NCI-H1417 (cell line): ENCODE results near the gene FKTN.

Experiments used
- DNase-seq, 3 experiments: peaks; one replicate each; lab custom pipeline; 2025; lab: John Stamatoyannopoulos, UW

The FKTN gene

GRCh38 chr9:105633411-105633810, 75.5 kb downstream of the FKTN start:
- no peak for DNase-seq

GRCh38 chr9:105636331-105636730, 78.4 kb downstream of the FKTN start:
- DNase-seq = no peak

GRCh38 chr9:105637787-105638395, 80.0 kb downstream of the FKTN start:
- DNase-seq = no peak

GRCh38 chr9:105639936-105640335, 82.0 kb downstream of the FKTN start:
- DNase-seq = no peak

GRCh38 chr9:105643795-105644194, 85.9 kb downstream of the FKTN start:
- no peak for DNase-seq

GRCh38 chr9:105646879-105647594, 89.1 kb downstream of the FKTN start:
- DNase-seq = peak in 1 of 3 experiments; percentile 28

GRCh38 chr9:105647595-105648349, 89.8 kb downstream of the FKTN start:
- DNase-seq = no peak

- DNase-seq = peak in 2 of 3 experiments; percentile 64 to 78
Measured at GRCh38 chr9:105651806-105652205, 93.9 kb downstream of the FKTN start.

- DNase-seq = peak in 2 of 3 experiments; percentile 78 to 79
Measured at GRCh38 chr9:105656131-105656921, 98.4 kb downstream of the FKTN start.

GRCh38 chr9:105658351-105658750, 100.4 kb downstream of the FKTN start:
- peak in 1 of 3 experiments; percentile 53 for DNase-seq

- no peak for DNase-seq
Measured at GRCh38 chr9:105661011-105661410, 103.1 kb downstream of the FKTN start.

- DNase-seq = no peak
Measured at GRCh38 chr9:105662184-105663104, 104.5 kb downstream of the FKTN start, which contains the start of gene TAL2. Gene TAL2 (plus strand): TSS chr9:105662457. CDS start chr9:105662497, 40 bp downstream.

GRCh38 chr9:105663914-105664313, 106.0 kb downstream of the FKTN start:
- peak in 1 of 3 experiments; percentile 36 for DNase-seq

- no peak for DNase-seq
Measured at GRCh38 chr9:105667867-105668266, 109.9 kb downstream of the FKTN start.

- DNase-seq = no peak
Measured at GRCh38 chr9:105670315-105670714, 112.4 kb downstream of the FKTN start.

GRCh38 chr9:105670775-105671174, 112.8 kb downstream of the FKTN start:
- no peak for DNase-seq

GRCh38 chr9:105672711-105673234, 114.8 kb downstream of the FKTN start:
- DNase-seq = no peak

- no peak for DNase-seq
Measured at GRCh38 chr9:105673850-105674387, 116.0 kb downstream of the FKTN start.

GRCh38 chr9:105676351-105676923, 118.5 kb downstream of the FKTN start:
- no peak for DNase-seq

- peak in 2 of 3 experiments; percentile 28 to 37 for DNase-seq
Measured at GRCh38 chr9:105678163-105678562, 120.2 kb downstream of the FKTN start.
